IMR-90 (cell line): ENCODE measurements around the gene FNBP1. TPM values are rescaled to one million over a fixed set of nuclear protein-coding genes. Genes with fewer than 3 reads are reported as not detected.

Experiments
- ATAC-seq: fragments of 200-7000 bp; cut with Tn5 transposase; 2 replicates; pipeline ENCODE4 v1.9.1; 2020; ENCODE audit warnings: low read depth, mild to moderate bottlenecking, moderate library complexity
- BruUV-seq: library from RNA; stranded (reverse); fragments of 400-500 nt; replicated peaks from 2 replicates; lab custom pipeline; 2021; lab: Mats Ljungman, UMichigan
- CTCF ChIA-PET: fragments of 300-600 bp; formaldehyde crosslinking; extraction: SDS; loops from one replicate; lab custom pipeline; 2021; ENCODE audit warnings: antibody characterized with exemption; lab: Yijun Ruan, JAX
- POLR2A ChIA-PET: fragments of 300-600 bp; sonication (Branson Sonifier 250); formaldehyde crosslinking; loops from one replicate; lab custom pipeline; 2022; ENCODE audit warnings: antibody characterized with exemption; ENCODE audit not compliant: unreplicated experiment; lab: Charles Lee
- DNase-seq: peaks from one replicate; pipeline ENCODE4 v3.0.0; 2013
- H2AFZ ChIP-seq: replicated peaks from 2 replicates; pipeline ENCODE3; 2013; ENCODE audit warnings: low read length, mild to moderate bottlenecking; ENCODE audit not compliant: poor library complexity
- H2AK5ac ChIP-seq: 2 replicates; pipeline ENCODE4 v1.6.1; 2013; ENCODE audit warnings: low read depth, low read length, inconsistent platforms
- H2AK9ac ChIP-seq: replicated peaks from 2 replicates; pipeline ENCODE3; 2013; ENCODE audit warnings: mild to moderate bottlenecking, low read depth, low read length, moderate library complexity; ENCODE audit not compliant: poor library complexity
- H2BK120ac ChIP-seq: 2 replicates; pipeline ENCODE4 v1.6.1; 2013; ENCODE audit warnings: low read depth, low read length, inconsistent platforms
- H2BK15ac ChIP-seq: 3 replicates; pipeline ENCODE4 v1.6.1; 2013; ENCODE audit warnings: low read depth, low read length, inconsistent platforms
- H2BK20ac ChIP-seq: 2 replicates; pipeline ENCODE4 v1.6.1; 2013; ENCODE audit warnings: low read depth, mild to moderate bottlenecking, inconsistent platforms, low read length, moderate library complexity
- H2BK5ac ChIP-seq: 2 replicates; pipeline ENCODE4 v1.6.1; 2013; ENCODE audit warnings: mild to moderate bottlenecking, low read depth, low read length, inconsistent platforms; ENCODE audit not compliant: poor library complexity, severe bottlenecking
- H3K14ac ChIP-seq: replicated peaks from 2 replicates; pipeline ENCODE4 v1.6.1; 2013; ENCODE audit warnings: low read depth, low read length, inconsistent platforms
- H3K18ac ChIP-seq: 2 replicates; pipeline ENCODE4 v1.6.1; 2013; ENCODE audit warnings: low read depth, low read length, control low read depth
- H3K23ac ChIP-seq: 2 replicates; pipeline ENCODE4 v1.6.1; 2013; ENCODE audit warnings: low read depth, low read length, inconsistent platforms
- H3K27ac ChIP-seq: 2 replicates; pipeline ENCODE4 v1.5.1; 2013; ENCODE audit warnings: mild to moderate bottlenecking, control low read depth, low read length; ENCODE audit not compliant: insufficient read depth
- H3K27me3 ChIP-seq: 2 replicates; pipeline ENCODE4 v1.6.1; 2013; ENCODE audit warnings: low read length; ENCODE audit not compliant: control insufficient read depth, insufficient read depth
- H3K36me3 ChIP-seq: 2 replicates; pipeline ENCODE4 v1.6.1; 2013; ENCODE audit warnings: low read length, mixed read lengths; ENCODE audit not compliant: control insufficient read depth, insufficient read depth
- H3K4ac ChIP-seq: 2 replicates; pipeline ENCODE4 v1.6.1; 2013; ENCODE audit warnings: low read depth, low read length, inconsistent platforms
- H3K4me1 ChIP-seq: 2 replicates; pipeline ENCODE4 v1.6.1; 2013; ENCODE audit warnings: low read length, mixed read lengths; ENCODE audit not compliant: control insufficient read depth, insufficient read depth
- H3K4me2 ChIP-seq: 2 replicates; pipeline ENCODE4 v1.6.1; 2013; ENCODE audit warnings: low read depth, mild to moderate bottlenecking, control low read depth, low read length, moderate library complexity
- H3K4me3 ChIP-seq: 2 replicates; pipeline ENCODE4 v1.5.1; 2013; ENCODE audit warnings: low read depth, mild to moderate bottlenecking, control low read depth, low read length, moderate library complexity; ENCODE audit not compliant: insufficient read depth
- H3K56ac ChIP-seq: 2 replicates; pipeline ENCODE4 v1.6.1; 2013; ENCODE audit warnings: low read length, inconsistent platforms; ENCODE audit not compliant: insufficient read depth; ENCODE audit errors: extremely low read depth
- H3K79me1 ChIP-seq, 2 experiments: 2 replicates each; pipeline ENCODE4 v1.6.1; 2013; ENCODE audit warnings: low read length in 2 of 2, inconsistent platforms in 1 of 2, low read depth in 1 of 2
- H3K9ac ChIP-seq: 2 replicates; pipeline ENCODE4 v1.6.1; 2013; ENCODE audit warnings: low read depth, low read length, control low read depth
- H3K9me1 ChIP-seq: 2 replicates; pipeline ENCODE4 v1.6.1; 2013; ENCODE audit warnings: low read length, inconsistent platforms; ENCODE audit not compliant: insufficient read depth
- H3K9me3 ChIP-seq: 2 replicates; pipeline ENCODE4 v1.6.1; 2013; ENCODE audit warnings: low read length; ENCODE audit not compliant: control insufficient read depth, insufficient read depth
- H4K20me1 ChIP-seq: 2 replicates; pipeline ENCODE4 v1.6.1; 2013; ENCODE audit warnings: low read length, inconsistent platforms; ENCODE audit not compliant: insufficient read depth
- H4K5ac ChIP-seq: 2 replicates; pipeline ENCODE4 v1.6.1; 2013; ENCODE audit warnings: mild to moderate bottlenecking, low read depth, low read length, control low read depth
- H4K8ac ChIP-seq, 2 experiments: 2 replicates each; pipeline ENCODE4 v1.6.1; 2013; ENCODE audit warnings: low read depth in 2 of 2, low read length in 2 of 2, control low read depth in 1 of 2, inconsistent platforms in 1 of 2
- H4K91ac ChIP-seq: 2 replicates; pipeline ENCODE4 v1.6.1; 2013; ENCODE audit warnings: low read depth, low read length, inconsistent platforms; ENCODE audit not compliant: insufficient read depth
- BHLHE40 ChIP-seq: fragments of 150-350 bp; IDR thresholded peaks from 2 replicates; pipeline ENCODE4 v1.6.1; 2016; ENCODE audit warnings: mild to moderate bottlenecking, low read depth, low read length
- CEBPB ChIP-seq: IDR thresholded peaks from 2 replicates; pipeline ENCODE4 v1.6.1; 2012; ENCODE audit warnings: low read depth, low read length, improper control_type of control experiment
- CHD1 ChIP-seq: IDR thresholded peaks from 2 replicates; pipeline ENCODE4 v1.6.1; 2012; ENCODE audit warnings: low read depth, low read length, improper control_type of control experiment
- CTCF ChIP-seq: conservative IDR thresholded peaks from 2 replicates; pipeline ENCODE4 v1.5.1; 2012; ENCODE audit warnings: mild to moderate bottlenecking, low read depth, low read length, improper control_type of control experiment
- ELK1 ChIP-seq: fragments of 150-350 bp; IDR thresholded peaks from 2 replicates; pipeline ENCODE4 v1.6.1; 2016; ENCODE audit warnings: low read depth, mild to moderate bottlenecking, low read length, moderate library complexity, borderline replicate concordance
- FOS ChIP-seq: fragments of 150-350 bp; IDR thresholded peaks from 2 replicates; pipeline ENCODE4 v1.6.1; 2016; ENCODE audit warnings: low read depth, low read length
- MAFK ChIP-seq: IDR thresholded peaks from 2 replicates; pipeline ENCODE4 v1.6.1; 2012; ENCODE audit warnings: low read depth, low read length, improper control_type of control experiment
- MAZ ChIP-seq: IDR thresholded peaks from 2 replicates; pipeline ENCODE4 v1.6.1; 2012; ENCODE audit warnings: low read depth, mild to moderate bottlenecking, low read length, improper control_type of control experiment, moderate library complexity, borderline replicate concordance
- MXI1 ChIP-seq: IDR thresholded peaks from 2 replicates; pipeline ENCODE4 v1.6.1; 2012; ENCODE audit warnings: low read depth, mild to moderate bottlenecking, low read length, moderate library complexity, borderline replicate concordance
- NFE2L2 ChIP-seq: fragments of 150-350 bp; IDR thresholded peaks from 2 replicates; pipeline ENCODE4 v1.6.1; 2016; ENCODE audit warnings: low read depth, mild to moderate bottlenecking, low read length
- POLR2A ChIP-seq: IDR thresholded peaks from 2 replicates; pipeline ENCODE4 v1.6.1; 2012; ENCODE audit warnings: mild to moderate bottlenecking, low read depth, low read length
- RAD21 ChIP-seq: IDR thresholded peaks from 2 replicates; pipeline ENCODE4 v1.6.1; 2012; ENCODE audit warnings: low read length, improper control_type of control experiment
- RCOR1 ChIP-seq: IDR thresholded peaks from 2 replicates; pipeline ENCODE4 v1.6.1; 2012; ENCODE audit warnings: mild to moderate bottlenecking, low read length, improper control_type of control experiment; ENCODE audit not compliant: insufficient replicate concordance
- RFX5 ChIP-seq: IDR thresholded peaks from 2 replicates; pipeline ENCODE4 v1.8.0; 2012; ENCODE audit warnings: low read depth, mild to moderate bottlenecking, low read length, moderate library complexity
- SMC3 ChIP-seq: fragments of 150-350 bp; IDR thresholded peaks from 2 replicates; pipeline ENCODE4 v1.6.1; 2016; ENCODE audit warnings: low read depth, mild to moderate bottlenecking, antibody characterized with exemption, low read length, moderate library complexity
- WGBS, 2 experiments: methylation state at CpG; one replicate each; pipeline versions ENCODE4 v1.1.5 to v1.1.7; 2013; ENCODE audit warnings: missing lambda C conversion rate in 2 of 2; ENCODE audit not compliant: insufficient read length in 1 of 2; ENCODE audit errors: extremely low coverage in 2 of 2; 5-methylcytosine and 5-hydroxymethylcytosine counted together
- dilution Hi-C: fragments of 300-500 bp; cut with HindIII; formaldehyde crosslinking; loops from one replicate; pipeline ENCODE4 v1.14.3; 2018; ENCODE audit warnings: low sequenced_read_pairs; ENCODE audit not compliant: unreplicated experiment
- in situ Hi-C: fragments of 300-500 bp; cut with MboI; formaldehyde crosslinking; loops from 3 replicates; pipeline ENCODE4 v1.14.3; 2019; ENCODE audit warnings: low sequenced_read_pairs, inconsistent platforms, mixed read lengths
- intact Hi-C: fragments of 100-400 bp; cut with micrococcal nuclease; formaldehyde crosslinking; loops from 2 replicates; pipeline ENCODE4 v1.10.0; 2022
- polyA plus RNA-seq, 3 experiments: library from polyadenylated mRNA; depleted of rRNA; stranded (reverse); fragments of >200 nt; gene quantifications; 2 replicates each; pipeline ENCODE4 v1.2.3, GENCODE V29; 2012; ENCODE audit warnings: low replicate concordance in 1 of 3
- total RNA-seq: library from RNA; depleted of rRNA; stranded (reverse); fragments of >200 nt; gene quantifications from 2 replicates; pipeline ENCODE4 v1.2.3, GENCODE V29; 2012

The FNBP1 gene
- total and polyA plus RNA-seq, 2 of the 4 experiments (the other 2 are of a cell fraction) = 10.3 to 15.4 TPM

- H4K8ac ChIP-seq = no peak overlapping the region
- H3K9me3 ChIP-seq = no peaks in the 10 kb centered on the region
- no peak overlapping the region for H4K5ac ChIP-seq
- in situ Hi-C loops = loop anchor here (25.0 kb wide), 1 partner anchor 181 kb away; the partner anchor contains the start of gene GPR107
- no peak overlapping the region for H2BK5ac ChIP-seq
- H2AK5ac ChIP-seq = no peak overlapping the region
- H3K4me2 ChIP-seq = no peak overlapping the region
- H3K9me1 ChIP-seq = peaks cover 6% of the 10 kb centered on the region; the same call in 1 of the 2 replicates
- peaks cover 11% of the 10 kb centered on the region for H3K4me1 ChIP-seq
- ATAC-seq (no peak), DNase-seq (peak; percentile 32)
- H2BK20ac ChIP-seq = no peak overlapping the region
- H2AK9ac ChIP-seq = no peak overlapping the region
- no peak overlapping the region for H4K91ac ChIP-seq
- H3K14ac ChIP-seq = no peak overlapping the region
- no peak overlapping the region for H2AFZ ChIP-seq
- no TSS peak for BruUV-seq
- H3K36me3 ChIP-seq = peaks cover 34% of the 10 kb centered on the region; the same call in 1 of the 2 replicates
- no peak overlapping the region for H3K23ac ChIP-seq
- dilution Hi-C loops = no loop called here
- H3K9ac ChIP-seq = no peak overlapping the region
- CTCF ChIA-PET = no interaction called here
- no peaks in the 10 kb centered on the region; a peak in 1 of 4 replicates for H3K79me1 ChIP-seq
- no peak overlapping the region for H3K4ac ChIP-seq
- no peak overlapping the region for H3K18ac ChIP-seq
- no peak overlapping the region for H3K27ac ChIP-seq
- H3K27me3 ChIP-seq = no peaks in the 10 kb centered on the region
- POLR2A ChIA-PET = no interaction called here
- H2BK120ac ChIP-seq = no peak overlapping the region
- WGBS, 2 experiments = 47% methylated on average over 9 of the region's 28 CpGs; no CpG with 5 or more reads in 1 of the 2 experiments
- intact Hi-C loops = loop anchor here (10.0 kb wide), 1 partner anchor 354 kb away; no protein-coding TSS in a partner anchor
- H3K56ac ChIP-seq = no peak overlapping the region
- H3K4me3 ChIP-seq = no peak overlapping the region
- H4K20me1 ChIP-seq = no peaks in the 10 kb centered on the region
- no peak overlapping the region for H2BK15ac ChIP-seq
- TF ChIP-seq BHLHE40 (no peak), RFX5 (no peak), ELK1 (no peak), MAZ (no peak), CEBPB (no peak), MAFK (no peak), NFE2L2 (no peak), RAD21 (no peak), MXI1 (no peak), SMC3 (no peak), CTCF (no peak), FOS (no peak), POLR2A (no peak), CHD1 (no peak), RCOR1 (no peak)
These were observed 162.1 kb downstream of the FNBP1 start for GRCh38 chr9:129880654-129881546.
